Sigmoid colon (tissue), 7 donors: Measurements from ENCODE around the gene EPB41L4B. TPM values are rescaled to one million over a fixed set of nuclear protein-coding genes. Genes with fewer than 3 reads are reported as not detected.
"Not testable (repeated sequence)": the region's sequence is repeated elsewhere in the genome, so short reads cannot be mapped to it uniquely, and the experiment has no call there.

Experiments used
- DNase-seq: peaks from one replicate; pipeline ENCODE4 v3.0.0-alpha.2; 2019
- H3K27ac ChIP-seq, 4 donors: fragments of 200-600 bp; sonication (generic); one replicate each; pipeline ENCODE4 v1.5.1; 2016 to 2019; ENCODE audit warnings: mild to moderate bottlenecking in 1 of 4
- H3K27me3 ChIP-seq, 3 donors: fragments of 200-600 bp; sonication (generic); one replicate each; pipeline ENCODE4 v1.5.1; 2019; ENCODE audit warnings: mild to moderate bottlenecking in 1 of 3
- H3K36me3 ChIP-seq, 4 donors: fragments of 200-600 bp; sonication (generic); one replicate each; pipeline ENCODE4 v1.5.1; 2016 to 2019
- H3K4me1 ChIP-seq, 4 donors: fragments of 200-600 bp; sonication (generic); one replicate each; pipeline ENCODE4 v1.5.1; 2017 to 2019
- H3K4me3 ChIP-seq, 4 donors: fragments of 200-600 bp; sonication (generic); one replicate each; pipeline ENCODE4 v1.5.1; 2017 to 2019; ENCODE audit warnings: mild to moderate bottlenecking in 2 of 4, moderate library complexity in 1 of 4
- H3K9me3 ChIP-seq, 4 donors: fragments of 200-600 bp in 3 of 4; sonication (generic) in 3 of 4; one replicate each; pipeline versions ENCODE4 v1.5.1 to v1.6.1; 2013 to 2019
- EP300 ChIP-seq, 4 donors: sonication (generic); formaldehyde crosslinking; IDR thresholded peaks; one replicate each; pipeline ENCODE4 v1.6.1; 2017; ENCODE audit warnings: antibody characterized with exemption in 4 of 4
- POLR2A ChIP-seq, 2 donors: fragments of 450-650 bp; IDR thresholded peaks; one replicate each; pipeline ENCODE4 v1.6.1; 2016; ENCODE audit warnings: antibody characterized with exemption in 2 of 2, mild to moderate bottlenecking in 2 of 2, moderate library complexity in 2 of 2
- POLR2AphosphoS5 ChIP-seq, 4 donors: sonication (generic); formaldehyde crosslinking; IDR thresholded peaks; one replicate each; pipeline ENCODE4 v1.6.1; 2017; ENCODE audit warnings: antibody characterized with exemption in 4 of 4
- WGBS, 2 donors: extraction: QIAGEN DNeasy Blood & Tissue Kit; methylation state at CpG; one replicate each; pipeline ENCODE4 v1.1.7; 2013; 5-methylcytosine and 5-hydroxymethylcytosine counted together
- intact Hi-C: fragments of 100-400 bp; cut with DNase I; formaldehyde crosslinking; loops from one replicate; pipeline ENCODE4 v1.15.1; 2023
- polyA plus RNA-seq, 3 donors: library from polyadenylated mRNA; stranded (reverse); fragments of 200-250 nt; gene quantifications; one replicate each; pipeline ENCODE4 v1.2.3, GENCODE V29; 2013
- total RNA-seq, 4 donors: library from RNA; depleted of rRNA; stranded (reverse); fragments of >200 nt; gene quantifications; one replicate each; pipeline ENCODE4 v1.1.0, GENCODE V29; 2016
- TF ChIP-seq, protein P1 (sequence below), 4 experiments: fragments of 450-650 bp in 3 of 4; fragments of 200-600 bp in 1 of 4; IDR thresholded peaks; one replicate each; pipeline ENCODE4 v1.5.1; 2016 to 2019; ENCODE audit warnings: antibody characterized with exemption in 4 of 4, mild to moderate bottlenecking in 3 of 4, moderate library complexity in 2 of 4
- donor health status: healthy with polysubstance abuse.
- donor health status: Bipolar disorder and iron deficiency.
- donor health status: healthy.

EPB41L4B gene
- total and polyA plus RNA-seq, 7 donors, result 0.49 to 160 (median 2.5) TPM

DNA sequence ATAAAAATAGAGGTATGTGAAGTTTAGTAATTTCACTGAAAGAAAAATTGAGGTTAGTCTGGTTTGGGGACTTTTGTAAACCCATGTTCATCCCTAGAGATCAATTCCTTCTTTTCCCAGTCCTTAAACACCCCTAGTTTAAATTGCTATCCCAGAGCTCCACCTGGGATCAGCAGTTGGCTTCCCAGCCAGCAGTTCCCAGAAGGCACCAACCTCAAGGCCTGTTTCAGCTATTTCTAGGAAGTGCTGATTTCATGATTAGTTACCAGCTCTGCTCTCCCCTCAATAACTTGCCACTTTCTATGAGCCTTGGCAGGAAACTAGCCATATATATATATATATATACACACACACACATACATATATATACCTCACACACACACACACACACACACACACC is 30.5 kb downstream of the EPB41L4B start:
- Histone ChIP-seq H3K27me3 (no peaks in the 10 kb centered on the region), H3K4me3 (no peak overlapping the region), H3K9me3 (no peaks in the 10 kb centered on the region), H3K27ac (no peak overlapping the region), H3K36me3 (no peaks in the 10 kb centered on the region), H3K4me1 (peaks cover 0 to 12% (median 6%) of the 10 kb centered on the region in 4 donors)
- no peak for TF ChIP-seq POLR2A (IDR thresholded peaks at IDR 0.05)
- TF ChIP-seq, protein P1, sequence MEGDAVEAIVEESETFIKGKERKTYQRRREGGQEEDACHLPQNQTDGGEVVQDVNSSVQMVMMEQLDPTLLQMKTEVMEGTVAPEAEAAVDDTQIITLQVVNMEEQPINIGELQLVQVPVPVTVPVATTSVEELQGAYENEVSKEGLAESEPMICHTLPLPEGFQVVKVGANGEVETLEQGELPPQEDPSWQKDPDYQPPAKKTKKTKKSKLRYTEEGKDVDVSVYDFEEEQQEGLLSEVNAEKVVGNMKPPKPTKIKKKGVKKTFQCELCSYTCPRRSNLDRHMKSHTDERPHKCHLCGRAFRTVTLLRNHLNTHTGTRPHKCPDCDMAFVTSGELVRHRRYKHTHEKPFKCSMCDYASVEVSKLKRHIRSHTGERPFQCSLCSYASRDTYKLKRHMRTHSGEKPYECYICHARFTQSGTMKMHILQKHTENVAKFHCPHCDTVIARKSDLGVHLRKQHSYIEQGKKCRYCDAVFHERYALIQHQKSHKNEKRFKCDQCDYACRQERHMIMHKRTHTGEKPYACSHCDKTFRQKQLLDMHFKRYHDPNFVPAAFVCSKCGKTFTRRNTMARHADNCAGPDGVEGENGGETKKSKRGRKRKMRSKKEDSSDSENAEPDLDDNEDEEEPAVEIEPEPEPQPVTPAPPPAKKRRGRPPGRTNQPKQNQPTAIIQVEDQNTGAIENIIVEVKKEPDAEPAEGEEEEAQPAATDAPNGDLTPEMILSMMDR (IDR thresholded peaks at IDR 0.05), result no peak
- no peak for TF ChIP-seq POLR2AphosphoS5 (IDR thresholded peaks at IDR 0.05)
- TF ChIP-seq EP300 (IDR thresholded peaks at IDR 0.05), result no peak
- intact Hi-C loops, result no loop called here
- no peak for DNase-seq

DNA sequence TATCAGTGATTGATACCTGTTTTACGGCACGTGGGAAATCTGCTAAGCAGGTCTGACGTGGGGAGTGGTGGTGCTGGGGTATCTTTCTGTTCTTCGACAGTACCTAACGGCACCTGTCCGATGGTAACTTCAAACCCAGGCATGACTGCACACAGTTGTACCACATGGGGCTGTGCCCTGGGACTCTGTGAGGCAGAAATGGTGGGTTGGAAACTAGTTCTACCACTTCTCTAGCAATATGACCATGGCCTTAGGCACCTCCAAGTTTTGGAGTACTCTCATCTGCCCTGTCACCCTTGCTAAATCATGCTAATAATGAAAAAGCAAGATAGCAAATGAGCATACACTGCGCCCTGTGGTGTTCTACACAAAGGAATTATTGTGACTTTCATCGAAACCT is 30.9 kb downstream of the EPB41L4B start:
- Histone ChIP-seq H3K27ac (no peak overlapping the region), H3K27me3 (no peaks in the 10 kb centered on the region), H3K4me1 (peaks cover 0 to 8% (median 4%) of the 10 kb centered on the region in 4 donors), H3K36me3 (no peaks in the 10 kb centered on the region), H3K4me3 (no peak overlapping the region), H3K9me3 (no peaks in the 10 kb centered on the region)
- TF ChIP-seq EP300 (IDR thresholded peaks at IDR 0.05), result no peak
- TF ChIP-seq POLR2A (IDR thresholded peaks at IDR 0.05), result no peak
- TF ChIP-seq, protein P1 (IDR thresholded peaks at IDR 0.05), result no peak
- no peak for TF ChIP-seq POLR2AphosphoS5 (IDR thresholded peaks at IDR 0.05)
- intact Hi-C loops, result no loop called here
- no peak for DNase-seq
- WGBS, 2 donors, result 88 to 90% methylated on average over 8 of the region's 8 CpGs

DNA sequence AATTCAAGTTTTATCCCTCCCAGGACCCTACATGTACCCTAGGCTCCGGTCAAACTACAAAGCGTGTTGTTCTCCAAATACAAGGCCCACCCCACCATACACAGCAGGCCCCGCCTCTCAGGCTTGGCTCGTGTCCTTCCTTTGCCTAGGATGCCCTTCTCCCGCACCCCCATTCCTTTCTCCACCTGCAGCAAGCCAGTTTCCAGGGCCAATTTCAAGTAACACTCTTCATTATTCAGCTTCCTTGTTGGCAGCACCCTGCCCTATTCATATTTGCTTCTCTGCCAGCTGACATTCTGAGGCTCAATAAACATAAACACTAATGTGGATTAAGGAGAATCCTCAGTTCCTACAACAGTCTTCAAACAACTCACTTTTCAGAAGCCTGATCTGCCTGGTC is 31.7 kb downstream of the EPB41L4B start:
- no peak overlapping the region for H3K4me3 ChIP-seq
- intact Hi-C loops, result no loop called here
- 7 to 51% methylated on average over 5 of the region's 5 CpGs for WGBS, 2 donors
- no peak for TF ChIP-seq EP300 (IDR thresholded peaks at IDR 0.05)
- TF ChIP-seq POLR2A (IDR thresholded peaks at IDR 0.05), result no peak
- TF ChIP-seq, protein P1 (IDR thresholded peaks at IDR 0.05), result no peak
- TF ChIP-seq POLR2AphosphoS5 (IDR thresholded peaks at IDR 0.05), result no peak
- peaks cover 0 to 8% (median 3%) of the 10 kb centered on the region in 4 donors for H3K4me1 ChIP-seq
- H3K27ac ChIP-seq, result no peak overlapping the region
- no peaks in the 10 kb centered on the region for H3K9me3 ChIP-seq
- DNase-seq, result no peak
- no peaks in the 10 kb centered on the region for H3K27me3 ChIP-seq
- H3K36me3 ChIP-seq, result no peaks in the 10 kb centered on the region

DNA sequence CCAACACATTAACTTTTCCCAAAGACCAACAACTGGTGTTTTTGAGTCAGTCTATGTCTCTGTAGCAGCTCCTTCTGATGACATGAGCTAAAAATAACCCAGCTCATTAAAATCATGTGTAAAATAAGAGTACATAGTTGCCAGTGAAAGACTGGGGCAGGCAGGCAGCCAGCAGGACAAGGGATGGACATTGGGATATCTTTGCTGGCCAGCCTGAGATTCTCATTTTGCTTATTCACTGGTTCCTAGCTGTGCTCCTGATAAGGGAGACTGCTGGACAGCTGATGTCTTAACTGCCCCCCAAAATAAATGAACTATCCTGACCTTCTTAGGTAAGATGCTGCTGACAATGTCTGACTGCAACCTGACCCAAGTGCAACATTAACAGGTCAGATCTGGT is 33.9 kb downstream of the EPB41L4B start:
- Histone ChIP-seq H3K27me3 (no peaks in the 10 kb centered on the region), H3K9me3 (no peaks in the 10 kb centered on the region), H3K4me3 (no peak overlapping the region), H3K36me3 (no peaks in the 10 kb centered on the region), H3K4me1 (peaks cover 0 to 8% (median 3%) of the 10 kb centered on the region in 4 donors), H3K27ac (no peak overlapping the region)
- intact Hi-C loops, result no loop called here
- no peak for DNase-seq
- TF ChIP-seq EP300 (IDR thresholded peaks at IDR 0.05) (no peak), POLR2A (IDR thresholded peaks at IDR 0.05) (no peak), POLR2AphosphoS5 (IDR thresholded peaks at IDR 0.05) (no peak)
- TF ChIP-seq, protein P1 (IDR thresholded peaks at IDR 0.05), result no peak

DNA sequence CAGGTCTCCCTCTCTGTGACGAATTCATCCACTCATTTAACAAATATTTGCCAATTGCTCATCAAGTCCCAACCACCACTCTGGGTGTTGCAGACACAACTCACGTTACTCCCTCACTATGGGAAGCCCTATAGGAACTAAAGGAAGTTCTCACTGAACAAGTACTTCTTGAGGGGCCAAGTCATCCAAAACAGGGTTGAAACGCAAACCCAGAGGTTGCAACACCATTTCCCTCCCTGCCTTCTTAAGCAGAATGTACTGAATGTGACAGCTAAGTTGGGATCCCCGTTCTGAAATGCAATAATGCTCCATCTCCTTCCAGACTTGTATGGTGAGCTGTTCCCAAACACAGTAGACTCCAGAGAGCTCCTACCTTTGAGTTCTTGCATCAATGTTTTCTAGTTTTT is 34.3 kb downstream of the EPB41L4B start:
- Histone ChIP-seq H3K36me3 (no peaks in the 10 kb centered on the region), H3K4me3 (no peak overlapping the region), H3K9me3 (no peaks in the 10 kb centered on the region), H3K4me1 (peaks cover 0 to 8% (median 3%) of the 10 kb centered on the region in 4 donors), H3K27ac (no peak overlapping the region), H3K27me3 (no peaks in the 10 kb centered on the region)
- DNase-seq, result no peak
- WGBS, 2 donors, result 74 to 82% methylated on average over 4 of the region's 4 CpGs
- intact Hi-C loops, result no loop called here
- TF ChIP-seq, protein P1 (IDR thresholded peaks at IDR 0.05), result no peak
- TF ChIP-seq POLR2A (IDR thresholded peaks at IDR 0.05) (no peak), EP300 (IDR thresholded peaks at IDR 0.05) (no peak), POLR2AphosphoS5 (IDR thresholded peaks at IDR 0.05) (no peak)

DNA sequence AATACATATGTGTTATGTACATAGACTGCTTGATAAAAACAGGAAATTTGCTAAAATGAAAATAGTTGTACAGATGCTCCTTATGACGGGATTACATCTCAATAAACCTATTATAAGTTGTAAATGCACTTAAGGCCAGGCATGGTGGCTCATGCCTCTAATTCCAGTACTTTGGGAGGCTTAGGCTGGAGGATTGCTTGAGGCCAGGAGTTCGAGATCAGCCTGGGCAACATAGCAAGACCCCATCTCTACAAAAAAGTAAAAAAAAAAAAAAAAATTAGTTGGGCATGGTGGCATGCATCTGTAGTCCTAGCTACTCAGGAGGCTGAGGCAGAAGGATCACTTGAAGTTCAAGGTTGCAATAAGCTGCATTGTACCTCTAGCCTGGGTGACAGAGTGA is 37.2 kb downstream of the EPB41L4B start:
- DNase-seq, H3K4me3 ChIP-seq, H3K4me1 ChIP-seq, H3K27me3 ChIP-seq, H3K9me3 ChIP-seq, H3K36me3 ChIP-seq, H3K27ac ChIP-seq, intact Hi-C loops: not testable (repeated sequence)
- 80 to 83% methylated on average over 2 of the region's 2 CpGs for WGBS, 2 donors
